GM18873 (cell line): ENCODE measurements around the gene ARID5B.

Source experiments
- ATAC-seq: cut with Tn5 transposase; IDR thresholded peaks from one replicate; pipeline ENCODE4 v1.9.1; 2021; ENCODE audit warnings: mild to moderate bottlenecking, moderate library complexity, moderate number of reproducible peaks; ENCODE audit not compliant: unreplicated experiment, low FRiP score

The ARID5B gene

DNA sequence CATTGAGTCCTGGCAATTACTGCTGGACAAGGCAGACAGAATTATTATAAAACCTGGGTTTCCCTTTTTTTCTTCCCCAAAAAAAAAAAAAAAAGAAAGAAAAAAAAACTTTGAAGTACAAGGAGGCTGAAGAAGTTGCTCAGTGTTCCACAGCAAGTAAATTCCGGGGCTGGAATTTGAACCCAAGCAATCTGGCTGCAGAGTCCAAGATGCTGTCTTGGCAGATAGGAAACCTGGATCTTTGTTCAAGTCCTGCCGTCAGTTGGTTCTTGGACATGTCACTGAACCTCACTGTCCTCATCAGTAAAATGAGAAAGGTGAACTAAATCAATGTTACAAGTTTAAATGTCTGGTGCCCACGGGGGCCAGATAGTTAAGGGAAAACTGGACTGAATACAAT is 35.3 kb downstream of the ARID5B start:
- ATAC-seq, result no peak

DNA sequence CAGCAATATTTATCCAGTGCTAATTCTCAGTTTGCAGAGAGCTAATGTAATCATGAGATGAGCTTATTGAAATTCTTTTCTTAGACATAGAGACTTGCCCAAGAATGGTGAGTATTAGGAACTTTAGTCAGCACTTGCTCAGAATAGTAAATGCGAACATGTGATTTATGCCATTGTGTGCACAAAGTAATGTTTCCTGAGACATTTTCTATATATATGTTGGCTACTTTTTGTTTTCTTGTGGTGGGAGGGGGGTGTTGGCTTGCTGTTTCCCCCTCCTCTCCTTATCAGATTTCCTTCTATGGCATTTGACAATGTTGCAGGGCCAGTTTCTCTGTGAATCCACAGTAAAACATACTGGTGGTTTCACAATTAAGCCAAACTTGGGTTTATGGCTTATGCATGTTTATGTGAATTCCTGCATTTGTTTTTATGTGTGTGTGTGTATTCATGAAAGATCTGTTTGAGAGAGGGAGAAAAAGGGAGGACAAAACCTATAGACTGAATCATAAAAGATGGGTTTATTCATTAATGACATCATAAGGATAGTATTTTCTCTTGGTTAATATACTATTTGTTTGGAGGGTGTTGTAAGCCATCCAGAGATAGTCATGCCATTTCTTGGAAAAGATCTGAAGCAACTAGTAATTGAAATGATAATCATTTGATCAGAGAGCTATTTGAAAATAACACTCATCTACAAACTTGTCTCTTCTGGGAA is 36.3 kb downstream of the ARID5B start:
- no peak for ATAC-seq

DNA sequence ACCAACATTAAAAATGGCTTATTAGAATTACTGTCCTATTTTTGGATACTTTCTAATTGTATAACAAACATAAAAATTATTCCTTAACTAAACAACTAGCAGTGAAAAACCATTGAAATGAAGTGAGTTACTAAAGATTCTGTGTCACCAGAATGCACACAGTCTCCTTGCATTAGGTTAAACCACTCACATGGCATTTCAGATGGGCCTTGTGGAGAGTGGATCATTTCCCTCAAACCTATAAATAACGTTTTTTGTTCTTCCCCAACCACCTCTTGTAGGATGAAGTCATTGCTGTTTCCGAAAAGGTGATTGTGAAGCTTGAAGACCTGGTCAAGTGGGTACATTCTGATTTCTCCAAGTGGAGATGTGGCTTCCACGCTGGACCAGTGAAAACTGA is 38.4 kb downstream of the ARID5B start:
- ATAC-seq, result no peak

DNA sequence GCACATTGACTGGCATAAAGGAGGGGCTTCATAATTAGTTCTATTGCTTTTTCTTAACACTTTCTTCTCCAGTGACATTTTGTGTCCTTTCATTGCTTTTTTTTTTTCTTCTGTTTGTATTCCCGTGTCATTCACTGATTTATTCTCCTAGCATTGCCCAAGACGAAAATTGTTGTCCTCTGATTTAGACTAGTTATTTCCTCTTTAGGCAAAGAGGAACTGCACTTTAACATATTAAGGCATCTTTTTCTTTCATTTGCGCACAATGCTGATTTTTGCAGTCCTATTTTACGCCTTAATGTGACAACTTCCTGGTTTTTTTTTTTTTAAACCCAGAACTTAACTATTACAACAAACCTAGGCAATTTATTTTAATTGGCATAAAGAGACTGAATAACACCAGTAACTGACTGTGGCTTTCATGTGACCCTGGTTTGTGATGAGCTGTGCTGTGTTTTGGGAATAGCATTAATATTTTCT is 39.7 kb downstream of the ARID5B start:
- no peak for ATAC-seq

DNA sequence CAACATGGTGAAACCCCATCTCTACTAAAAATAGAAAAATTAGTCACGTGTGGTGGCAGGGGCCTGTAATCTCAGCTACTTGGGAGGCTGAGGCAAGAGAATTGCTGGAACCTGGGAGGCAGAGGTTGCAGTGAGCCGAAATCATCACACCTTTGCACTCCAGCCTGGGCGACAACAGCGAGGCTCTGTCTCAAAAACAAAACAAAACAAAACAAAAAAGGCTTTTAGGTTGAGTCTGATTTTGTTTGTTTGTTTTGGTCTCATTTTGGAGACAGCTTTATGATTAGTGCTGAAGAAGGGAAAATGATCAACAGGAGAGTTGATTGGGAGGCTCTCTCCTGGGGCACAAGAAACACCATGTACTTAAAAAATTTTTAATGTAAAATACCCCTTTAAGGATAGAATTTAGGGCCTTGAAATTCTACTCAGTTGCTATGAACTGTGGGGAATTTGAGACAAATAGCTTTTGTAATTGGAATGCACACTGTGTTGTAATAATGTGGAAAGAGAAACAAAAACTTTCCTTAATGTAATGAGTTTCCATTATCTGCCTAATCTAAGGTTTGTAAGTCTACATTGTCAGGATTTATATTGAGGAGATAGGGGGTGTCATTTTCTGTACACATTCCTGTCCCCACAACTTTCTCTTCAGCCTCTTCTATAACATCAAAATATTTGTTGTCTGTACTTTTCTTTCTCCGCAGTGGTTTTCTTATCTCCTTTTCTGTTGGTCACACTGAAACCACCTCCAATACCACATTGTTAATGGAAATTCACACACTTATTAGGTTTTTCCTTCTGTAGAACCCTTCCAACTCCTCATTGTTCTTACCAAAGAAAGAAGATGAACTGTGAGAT is 41.3 kb downstream of the ARID5B start:
- no peak for ATAC-seq

DNA sequence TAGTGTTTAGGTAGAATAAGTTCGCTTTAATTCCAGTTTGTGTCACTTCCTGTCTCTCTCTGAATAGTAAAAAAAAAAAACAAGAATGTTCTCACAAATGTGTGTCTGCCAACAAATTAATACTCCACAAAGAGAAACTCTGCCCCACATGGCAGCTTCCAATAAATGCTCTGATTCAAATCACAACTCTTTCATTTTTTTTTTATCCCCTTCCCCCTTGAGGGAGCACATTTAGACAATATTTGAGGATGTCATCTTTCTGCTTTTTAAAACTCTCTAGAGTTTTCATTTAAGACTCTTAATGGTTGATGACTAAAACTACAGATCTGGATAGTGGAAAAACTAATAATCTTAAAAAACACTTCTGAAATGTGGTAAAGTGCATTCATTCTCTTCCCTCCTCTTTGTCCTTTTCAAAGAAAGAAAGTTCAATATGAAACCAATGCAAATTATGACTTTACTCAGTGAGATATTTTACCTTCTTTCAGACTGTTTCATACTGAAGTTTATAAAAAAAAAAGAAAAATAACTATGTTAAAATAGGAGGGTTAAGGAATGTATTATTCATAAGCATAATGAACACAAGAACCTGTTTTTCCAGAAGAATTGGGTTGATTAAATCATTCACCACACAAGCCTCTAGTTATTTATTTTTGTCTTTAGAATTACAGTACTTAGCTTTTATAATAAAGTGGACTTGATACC is 42.3 kb downstream of the ARID5B start:
- peak; percentile 44 for ATAC-seq

DNA sequence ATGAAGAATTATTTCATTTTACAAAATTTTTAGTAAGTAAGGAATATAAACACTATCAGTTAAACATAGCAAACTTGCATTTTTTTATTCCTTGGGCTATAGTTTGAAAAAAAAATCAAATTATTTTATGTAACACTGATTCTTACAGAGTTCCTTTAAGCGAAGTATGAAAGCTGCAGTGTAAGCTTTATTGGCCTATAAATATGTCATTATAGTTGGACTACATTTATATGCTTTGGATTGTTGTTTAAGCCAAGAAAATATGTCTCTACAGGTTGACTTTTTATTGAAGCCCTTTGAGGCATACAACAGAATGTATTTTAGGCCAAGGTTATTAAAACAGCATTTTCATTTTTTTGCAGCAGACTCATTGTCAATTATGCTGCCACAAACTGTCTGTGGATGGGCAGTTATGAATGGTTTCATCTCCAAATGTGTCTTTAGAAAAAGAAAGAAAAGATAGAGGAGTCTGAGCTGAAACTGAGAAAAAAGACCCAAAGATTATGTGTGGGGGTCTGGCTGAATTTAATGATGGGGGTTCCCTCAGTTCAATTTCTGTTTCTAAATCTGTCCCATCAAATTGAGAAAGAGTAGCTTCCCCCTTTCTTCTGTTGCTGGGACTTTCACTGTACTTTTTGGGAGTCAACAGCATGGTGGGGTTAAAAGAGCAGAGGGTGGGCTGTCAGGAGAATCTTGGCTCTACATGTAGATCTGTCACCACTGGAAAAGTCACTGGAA is 43.1 kb downstream of the ARID5B start:
- ATAC-seq, result no peak

DNA sequence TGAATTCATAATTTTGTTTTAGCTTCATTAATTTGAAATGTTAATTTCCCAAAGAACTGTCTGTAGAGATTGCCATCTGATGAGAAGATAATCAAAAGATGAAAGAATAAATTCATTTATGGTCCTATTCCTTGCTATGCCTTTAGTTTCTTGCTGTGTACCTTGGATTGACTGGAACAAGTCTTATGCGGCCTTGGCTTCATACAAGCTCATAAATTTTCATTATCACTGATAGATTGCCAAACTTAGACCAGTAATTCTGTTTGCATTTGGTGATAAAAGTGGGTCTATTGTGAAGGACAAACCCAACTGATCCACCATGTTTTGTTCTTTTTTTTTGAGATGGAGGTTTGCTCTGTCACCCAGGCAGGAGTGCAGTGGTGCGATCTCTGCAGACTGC is 48.2 kb downstream of the ARID5B start:
- no peak for ATAC-seq

DNA sequence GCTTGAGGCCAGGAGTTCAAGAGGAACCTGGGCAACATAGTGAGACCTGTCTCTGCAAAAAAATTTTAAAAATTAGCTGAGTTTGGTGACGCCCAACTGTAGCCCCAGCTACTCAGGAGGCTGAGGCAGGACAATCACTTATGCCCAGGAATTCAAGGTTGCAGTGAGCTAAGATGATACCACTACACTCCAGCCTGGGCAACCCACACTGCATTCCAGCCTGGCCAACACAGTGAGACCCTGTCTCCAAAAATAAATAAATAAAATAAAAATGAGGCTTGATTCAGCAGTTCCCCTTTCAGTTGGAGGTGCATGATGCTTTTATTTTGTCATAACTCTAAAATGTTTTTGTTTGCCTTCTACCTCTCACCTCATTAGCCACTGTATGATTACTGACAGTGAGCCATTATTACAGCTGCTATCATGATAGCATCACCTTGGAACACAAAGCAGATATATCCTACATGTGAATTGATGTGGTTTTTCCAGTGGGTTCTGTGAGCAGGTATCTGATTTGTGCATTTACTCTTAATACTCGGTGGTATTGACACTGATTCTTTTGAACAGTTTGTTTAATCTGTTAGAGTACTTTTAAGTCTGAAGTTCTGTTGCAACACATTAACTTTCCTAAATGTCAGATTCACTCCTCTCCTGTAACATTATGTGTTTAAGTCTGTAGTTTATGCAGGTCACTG is 49.1 kb downstream of the ARID5B start:
- ATAC-seq, result no peak

DNA sequence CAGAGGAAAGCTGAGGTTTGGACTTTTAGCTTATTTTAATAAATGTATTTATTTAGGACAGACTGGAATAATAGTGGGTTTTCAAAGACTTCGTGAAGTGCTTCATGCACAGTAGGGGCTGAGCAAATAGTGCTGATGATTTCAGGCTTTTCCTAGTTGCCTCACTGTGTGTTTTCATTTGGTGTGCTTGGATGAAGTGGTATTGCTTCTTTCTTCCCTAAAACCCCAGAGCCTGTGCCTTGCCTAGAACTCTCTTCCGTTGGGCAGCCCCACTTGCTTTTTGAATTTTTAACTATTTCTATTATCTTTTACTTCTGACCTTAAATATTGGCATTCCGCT is 49.6 kb downstream of the ARID5B start:
- ATAC-seq, result no peak

DNA sequence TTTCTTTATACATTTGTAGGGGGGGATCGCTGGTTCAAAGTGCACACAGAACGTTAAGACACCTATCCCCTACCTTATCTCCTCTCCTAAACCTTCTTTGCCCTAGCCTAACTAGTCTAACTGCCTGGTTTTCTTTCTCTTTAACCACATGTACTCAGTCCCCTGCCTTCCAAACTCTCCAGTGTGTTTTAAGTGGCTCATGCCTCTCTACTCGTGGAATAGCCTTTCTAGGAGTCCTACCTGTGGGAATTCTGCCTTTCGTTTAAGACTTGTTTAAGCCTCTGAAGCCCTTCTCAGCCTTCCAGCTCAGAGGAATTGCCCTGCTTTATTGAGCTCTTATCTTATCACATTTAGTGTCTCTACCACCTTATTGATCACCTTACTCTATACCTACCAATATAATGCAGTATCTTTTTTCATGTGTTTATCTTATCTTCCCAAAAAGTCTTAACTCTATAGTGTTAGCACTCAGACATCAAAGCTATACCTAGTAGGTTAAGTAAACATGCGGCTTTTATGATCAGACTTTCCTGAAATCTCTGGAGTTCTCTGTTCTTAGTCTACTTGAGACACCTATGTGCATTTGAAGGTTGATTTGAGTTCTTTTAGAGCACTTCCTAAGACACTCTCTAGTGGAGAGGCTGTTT is 50.7 kb downstream of the ARID5B start:
- no peak for ATAC-seq

DNA sequence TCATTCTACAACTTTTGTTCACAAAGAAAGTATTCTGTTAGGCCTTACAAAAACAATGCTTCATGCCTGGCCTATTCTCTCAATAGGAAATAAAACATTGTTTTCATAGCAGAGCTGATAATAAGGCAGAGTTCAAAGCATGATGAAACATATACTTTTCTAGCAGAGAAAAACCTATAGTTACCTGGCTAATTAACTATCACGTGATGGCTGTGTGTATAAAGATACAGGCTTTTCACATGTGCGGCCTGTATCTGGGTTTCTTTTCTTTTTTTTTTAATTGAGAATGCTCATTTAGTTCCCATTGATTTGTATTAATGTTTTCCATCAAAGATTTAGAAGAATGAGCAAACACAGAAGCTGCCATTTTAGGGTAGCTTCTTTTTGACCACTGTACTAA is 51.7 kb downstream of the ARID5B start:
- no peak for ATAC-seq

DNA sequence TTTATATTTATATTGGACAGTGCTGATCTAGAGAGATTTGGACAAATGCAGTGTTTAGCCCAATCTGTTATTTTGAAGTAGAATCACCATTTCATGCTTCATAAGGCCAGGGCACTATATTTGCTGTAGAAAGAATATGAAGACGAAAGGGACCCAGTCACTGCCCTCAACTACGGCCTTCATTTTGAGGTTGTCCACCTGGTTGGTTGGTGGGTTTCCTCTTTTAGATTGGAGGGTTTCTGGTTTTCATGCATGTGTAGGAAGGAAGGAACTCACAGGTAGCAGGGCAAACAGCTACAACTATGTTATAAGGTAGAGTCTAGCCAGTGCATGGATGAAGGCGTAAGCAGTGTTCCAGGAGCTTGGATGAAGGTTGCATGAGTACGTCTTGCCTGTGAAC is 56.3 kb downstream of the ARID5B start:
- ATAC-seq, result no peak

DNA sequence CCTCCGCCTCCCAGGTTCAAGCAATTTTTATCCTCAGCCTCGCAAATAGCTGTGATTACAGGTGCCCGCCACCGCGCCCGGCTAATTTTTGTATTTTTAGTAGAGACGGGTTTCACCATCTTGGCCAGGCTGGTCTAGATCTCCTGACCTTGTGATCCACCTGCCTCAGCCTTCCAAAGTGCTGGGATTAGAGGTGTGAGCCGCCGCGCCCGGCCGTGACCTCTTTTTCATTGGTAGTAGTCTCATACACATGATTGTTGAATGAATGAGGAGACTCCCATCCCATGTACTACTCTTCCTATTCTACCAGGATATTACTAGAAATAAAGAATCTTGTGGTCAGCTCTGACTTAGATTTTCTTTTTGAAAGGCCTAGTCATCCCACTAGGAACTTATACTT is 56.8 kb downstream of the ARID5B start:
- no peak for ATAC-seq

DNA sequence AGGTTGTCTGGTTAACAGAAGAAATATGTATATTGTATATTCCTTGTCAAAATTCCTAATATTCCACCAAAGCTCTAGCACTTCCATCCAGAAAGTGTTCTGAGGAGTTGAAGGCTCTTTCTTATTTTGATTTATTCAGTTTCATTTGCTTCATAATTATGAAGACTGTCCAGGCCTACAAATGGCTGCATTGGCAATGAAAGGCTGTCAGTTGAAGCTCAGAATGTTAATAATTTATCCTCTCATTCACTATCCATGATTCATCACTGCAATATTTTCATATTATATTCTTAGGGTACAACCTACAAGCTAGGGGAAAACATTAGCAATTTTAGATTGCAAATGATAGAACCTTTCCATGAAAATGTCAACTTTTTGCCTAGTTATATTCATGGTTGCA is 57.3 kb downstream of the ARID5B start:
- no peak for ATAC-seq

DNA sequence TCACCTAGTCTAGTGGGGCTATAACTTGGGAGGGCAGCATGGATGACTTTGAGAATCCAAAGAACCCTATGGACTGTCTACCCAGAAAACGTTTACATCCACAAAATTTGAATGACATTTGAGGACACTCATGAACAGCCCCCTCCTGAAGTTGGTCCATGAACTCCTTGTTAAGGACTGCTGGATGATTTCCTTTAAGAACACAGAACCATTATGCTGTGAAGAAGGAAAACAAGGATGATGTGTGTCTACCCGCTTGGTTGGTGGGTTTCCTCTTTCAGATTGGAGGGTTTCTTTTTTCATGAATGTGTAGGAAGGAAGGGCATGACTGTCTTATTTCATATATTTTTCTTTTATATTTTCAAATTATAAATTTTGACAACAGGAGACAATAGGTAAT is 58.3 kb downstream of the ARID5B start:
- no peak for ATAC-seq

DNA sequence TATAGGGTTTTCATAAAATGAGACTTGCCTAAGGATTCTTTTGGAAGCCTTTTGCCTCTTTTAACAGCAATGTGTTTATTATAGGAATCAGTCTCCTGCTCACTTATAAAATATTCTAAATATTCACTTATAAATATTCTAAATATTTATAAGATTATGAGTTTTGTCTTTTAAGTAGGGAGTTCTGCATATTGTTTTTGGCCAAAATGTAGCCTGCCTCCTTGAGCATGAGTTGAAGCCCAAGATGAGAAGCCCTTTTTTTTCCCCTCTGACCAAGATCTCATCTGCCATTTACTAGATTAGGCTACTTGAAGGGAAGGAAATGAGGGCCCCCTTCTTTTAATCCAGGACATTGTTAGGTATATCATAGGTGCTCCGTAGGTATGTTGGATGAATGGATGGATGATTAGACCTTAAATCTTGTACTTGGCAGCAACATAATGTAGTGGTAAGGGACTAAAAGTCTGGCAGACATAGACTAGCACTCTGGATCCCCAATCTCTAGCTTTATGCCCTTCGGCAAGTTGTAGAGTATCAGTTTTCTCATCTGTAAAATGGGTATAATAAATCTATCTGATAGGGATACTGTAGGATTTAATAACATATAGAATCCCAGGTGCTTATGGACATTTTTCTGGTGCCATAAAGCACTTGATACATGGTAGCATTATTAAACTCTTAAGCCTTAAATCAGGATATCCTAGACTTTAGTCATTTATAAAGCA is 59.1 kb downstream of the ARID5B start:
- ATAC-seq, result no peak

DNA sequence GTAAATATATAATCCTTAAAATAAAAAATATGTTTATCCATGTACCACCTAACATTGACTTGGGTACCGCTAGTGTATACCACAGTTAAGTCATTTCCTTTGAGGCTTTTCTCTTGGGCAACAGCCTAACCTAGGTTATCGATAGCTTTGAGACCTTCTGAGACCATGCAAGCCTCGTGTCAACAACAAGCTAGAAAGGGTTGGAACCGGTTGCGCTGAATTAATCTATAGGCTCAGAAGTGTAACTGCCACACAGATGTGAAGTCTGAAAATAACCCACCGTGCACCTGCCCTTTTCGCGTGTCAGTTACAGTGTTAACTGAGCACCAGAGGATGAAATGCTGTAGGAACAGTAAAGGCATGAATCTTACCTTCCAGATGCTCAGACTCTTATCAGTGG is 59.8 kb downstream of the ARID5B start:
- peak; percentile 78 for ATAC-seq

DNA sequence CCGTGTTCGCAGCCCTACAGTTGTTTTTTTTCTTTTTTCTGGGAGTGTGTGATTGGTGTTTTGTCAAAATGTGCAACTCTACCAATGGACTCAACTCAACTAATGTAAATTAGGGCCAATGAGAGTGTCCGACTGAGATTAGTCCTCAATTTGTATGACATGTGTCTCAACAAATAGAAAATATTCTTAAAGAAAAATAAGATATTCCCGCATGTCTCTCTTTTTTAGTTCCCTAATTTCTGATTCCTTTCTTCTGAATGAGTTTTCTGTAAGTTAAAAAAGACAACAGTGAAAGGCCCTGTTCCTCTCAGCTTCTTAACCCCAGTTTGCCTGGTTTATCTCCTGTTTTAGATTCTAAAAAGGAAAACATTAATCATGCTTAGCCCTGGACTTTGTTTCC is 61.5 kb downstream of the ARID5B start:
- ATAC-seq, result no peak
